ENCODE data around the gene LEO1. TPM values are rescaled to one million over a fixed set of nuclear protein-coding genes. Genes with fewer than 3 reads are reported as not detected.

The LEO1 gene
- total RNA-seq, 3 donors from 2014 or later (not counting 1 experiment from before 2014, with no cell fraction given): 13.2 to 19.5 (median 16.0) TPM

DNA sequence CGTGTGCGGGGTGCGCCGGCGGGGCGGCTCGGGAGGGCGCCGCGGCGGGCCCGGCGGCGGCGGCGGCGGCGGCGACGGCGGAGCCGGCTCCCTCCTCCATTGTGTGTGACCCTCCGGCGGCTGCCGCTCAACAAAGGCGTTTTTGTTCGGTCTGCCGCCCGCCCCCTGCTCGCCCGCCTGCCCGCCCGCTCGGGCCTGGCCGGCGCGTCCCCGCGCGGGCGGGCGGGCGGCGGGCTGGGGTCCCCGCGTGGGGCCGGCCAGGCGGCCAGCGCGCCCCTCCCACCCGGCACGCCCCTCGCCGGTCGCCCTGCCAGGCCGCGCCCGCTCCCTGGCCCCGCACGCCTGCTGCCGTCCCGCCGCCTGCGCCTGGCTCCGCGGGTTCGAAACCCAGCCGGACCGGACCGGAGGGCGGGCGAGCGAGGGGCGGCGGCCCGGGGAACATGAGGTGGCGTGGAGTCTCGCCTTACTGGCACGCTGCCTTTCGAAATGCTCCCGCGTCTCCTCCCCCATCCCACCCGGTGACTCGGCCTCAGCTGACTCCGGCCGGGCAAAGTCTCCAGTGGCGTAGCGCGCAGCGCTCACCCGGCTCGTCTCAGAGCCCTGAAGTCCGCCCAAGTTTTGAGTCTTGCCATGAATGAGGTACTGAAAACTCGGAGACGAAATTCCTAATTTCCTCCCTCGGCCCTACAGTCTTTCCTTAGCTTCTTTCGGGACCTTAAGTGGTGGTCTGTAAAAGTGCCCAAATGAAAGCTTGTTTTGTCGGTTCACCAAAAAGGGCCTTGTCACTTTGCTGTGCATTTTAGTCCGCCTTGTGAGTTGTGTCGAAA, 48.0 kb upstream of the LEO1 start:
- Mint-ChIP-seq H3K4me1 (peaks cover 32 to 36% of the 10 kb centered on the region in 2 donors), H3K4me3 (peak overlapping the region; percentile 94), H3K36me3 (no peaks in the 10 kb centered on the region), H3K9me3 (no peaks in the 10 kb centered on the region), H3K27ac (peak overlapping the region; percentile 95 to 99), H3K27me3 (ENCODE audit: low read depth in 2 of 2) (peaks cover 0 to 3% of the 10 kb centered on the region in 2 donors)
- peaks cover 11% of the 10 kb centered on the region for H3K4me1 ChIP-seq (ENCODE audit: control insufficient read depth, insufficient read depth, low read length)
- H3K9me3 ChIP-seq (ENCODE audit: control insufficient read depth, insufficient read depth, low read length): no peaks in the 10 kb centered on the region
- intact Hi-C loops (cut with micrococcal nuclease): loop anchor here (1.0 kb wide), 1 partner anchor 13 kb away; no protein-coding TSS in a partner anchor
- DNase-seq (peak; percentile 72 to 73), ATAC-seq (peak; percentile 54 to 68 (median 64))
- H3K27ac ChIP-seq (ENCODE audit: low read length): peak overlapping the region; percentile 94
- peak overlapping the region; percentile 59 for H3K4me3 ChIP-seq (ENCODE audit: low read length)
- under 1% methylated on average over 100 of the region's 100 CpGs for WGBS (ENCODE audit: insufficient coverage)
- no peak for TF ChIP-seq CTCF (IDR thresholded peaks at IDR 0.05)
- no peaks in the 10 kb centered on the region for H3K36me3 ChIP-seq (ENCODE audit: control insufficient read depth, insufficient read depth, low read length)
- H3K27me3 ChIP-seq (ENCODE audit: control insufficient read depth, insufficient read depth, low read length): no peaks in the 10 kb centered on the region

DNA sequence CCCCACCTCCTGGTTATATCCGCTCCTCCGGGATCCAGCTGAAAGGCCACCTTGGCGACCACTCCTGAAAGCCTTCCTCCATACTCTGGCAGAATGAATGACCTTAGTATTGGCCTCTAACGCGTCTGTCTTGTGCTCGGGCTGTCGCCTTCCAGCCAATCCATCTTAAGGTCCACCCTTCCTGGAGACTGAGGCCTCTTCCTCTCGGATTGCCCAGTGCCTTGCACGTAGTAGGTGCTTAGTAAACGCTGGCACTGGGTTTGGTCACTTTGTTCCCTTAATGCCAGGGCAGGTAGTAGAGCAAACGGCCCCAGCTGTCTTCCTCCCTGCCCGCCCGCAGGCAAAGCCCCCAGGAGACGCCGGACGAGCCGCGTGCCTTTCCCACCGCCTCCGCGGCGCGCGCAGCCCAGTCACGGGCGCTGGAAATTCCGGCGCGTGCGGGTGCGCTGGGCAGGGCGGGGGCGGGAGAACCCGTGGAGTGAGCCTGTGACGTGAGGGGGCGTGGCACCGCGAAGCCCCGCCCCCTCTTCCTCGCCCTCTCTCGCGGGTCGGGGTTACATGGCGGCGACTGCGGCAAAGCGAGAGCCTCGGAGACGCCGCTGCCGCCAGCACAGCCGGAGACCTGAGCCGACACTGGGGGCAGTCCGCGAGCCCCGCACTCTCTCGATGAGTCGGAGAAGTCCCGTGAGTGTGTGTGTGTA, 47.3 kb upstream of the LEO1 start, which contains the start of gene MAPK6:
Gene MAPK6, plus strand, starts transcription at position 527 of the 701 bp plus-strand sequence. CDS start 27,242 bp downstream, outside the sequence.
- DNase-seq: peak; percentile 96 to 99
- no peak for TF ChIP-seq CTCF (IDR thresholded peaks at IDR 0.05)
- H3K36me3 Mint-ChIP-seq: no peaks in the 10 kb centered on the region
- peaks cover 11% of the 10 kb centered on the region for H3K4me1 ChIP-seq (ENCODE audit: control insufficient read depth, insufficient read depth, low read length)
- peak within 1 kb of the TSS; percentile 95 to 99 for H3K27ac Mint-ChIP-seq
- peak; percentile 81 to 96 (median 85) for ATAC-seq
- intact Hi-C loops (cut with micrococcal nuclease): no loop called here
- peaks cover 32 to 36% of the 10 kb centered on the region in 2 donors for H3K4me1 Mint-ChIP-seq
- peak within 1 kb of the TSS; percentile 94 for H3K4me3 Mint-ChIP-seq
- WGBS (ENCODE audit: insufficient coverage): 6% methylated on average over 59 of the region's 59 CpGs
- H3K36me3 ChIP-seq (ENCODE audit: control insufficient read depth, insufficient read depth, low read length): no peaks in the 10 kb centered on the region
- peak within 1 kb of the TSS; percentile 94 for H3K27ac ChIP-seq (ENCODE audit: low read length)
- H3K27me3 ChIP-seq (ENCODE audit: control insufficient read depth, insufficient read depth, low read length): no peaks in the 10 kb centered on the region
- peaks cover 0 to 3% of the 10 kb centered on the region in 2 donors for H3K27me3 Mint-ChIP-seq (ENCODE audit: low read depth in 2 of 2)
- no peaks in the 10 kb centered on the region for H3K9me3 Mint-ChIP-seq
- H3K4me3 ChIP-seq (ENCODE audit: low read length): peak within 1 kb of the TSS; percentile 59
- no peaks in the 10 kb centered on the region for H3K9me3 ChIP-seq (ENCODE audit: control insufficient read depth, insufficient read depth, low read length)

- no peak overlapping the region for H3K4me3 ChIP-seq (ENCODE audit: low read length)
- intact Hi-C loops (cut with micrococcal nuclease): no loop called here
- no peaks in the 10 kb centered on the region for H3K36me3 Mint-ChIP-seq
- H3K4me3 Mint-ChIP-seq: peak overlapping the region; percentile 94
- H3K4me1 ChIP-seq (ENCODE audit: control insufficient read depth, insufficient read depth, low read length): peaks cover 11% of the 10 kb centered on the region
- H3K27ac Mint-ChIP-seq: peak overlapping the region; percentile 95 to 99
- H3K36me3 ChIP-seq (ENCODE audit: control insufficient read depth, insufficient read depth, low read length): no peaks in the 10 kb centered on the region
- no peaks in the 10 kb centered on the region for H3K9me3 ChIP-seq (ENCODE audit: control insufficient read depth, insufficient read depth, low read length)
- H3K9me3 Mint-ChIP-seq: no peaks in the 10 kb centered on the region
- peaks cover 32 to 36% of the 10 kb centered on the region in 2 donors for H3K4me1 Mint-ChIP-seq
- no peak overlapping the region for H3K27ac ChIP-seq (ENCODE audit: low read length)
- H3K27me3 ChIP-seq (ENCODE audit: control insufficient read depth, insufficient read depth, low read length): no peaks in the 10 kb centered on the region
- DNase-seq (no peak), ATAC-seq (no peak)
- H3K27me3 Mint-ChIP-seq (ENCODE audit: low read depth in 2 of 2): peaks cover 0 to 3% of the 10 kb centered on the region in 2 donors
- 94% methylated on average over 7 of the region's 7 CpGs for WGBS (ENCODE audit: insufficient coverage)
- TF ChIP-seq CTCF (IDR thresholded peaks at IDR 0.05): no peak
Measured at GRCh38 chr15:52018244-52018643, 46.7 kb upstream of the LEO1 start.

All from natural killer cell (primary cell).